Activated CD4-positive, CD25-positive, alpha-beta regulatory T cell (primary cell): ENCODE data around the gene HS2ST1.

Experiments used
- DNase-seq, 4 experiments: peaks; one replicate each; lab custom pipeline; 2025; lab: John Stamatoyannopoulos, UW

The HS2ST1 gene

DNA sequence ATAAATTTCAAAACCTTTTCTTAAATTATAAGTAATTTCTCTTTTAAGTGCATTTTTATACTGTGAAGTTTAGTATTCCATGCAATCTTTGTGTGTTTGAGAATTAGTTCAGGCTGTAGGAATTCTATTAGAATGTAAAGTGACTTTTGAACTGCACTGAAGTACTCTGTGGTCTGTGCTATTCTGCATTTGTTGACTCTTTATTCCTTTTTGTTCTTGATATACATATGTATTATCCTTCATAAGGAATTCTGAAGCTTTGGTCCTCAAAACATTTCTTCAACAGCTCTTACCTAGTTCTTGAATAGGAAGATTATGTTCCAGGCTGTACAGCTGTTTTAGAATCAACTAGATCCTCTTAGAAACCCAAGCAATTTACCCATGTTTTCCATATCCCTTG is 158.0 kb downstream of the HS2ST1 start:
- no peak for DNase-seq

GRCh38 chr1:87072904-87073303 is 158.5 kb downstream of the HS2ST1 start:
- DNase-seq, result no peak

DNA sequence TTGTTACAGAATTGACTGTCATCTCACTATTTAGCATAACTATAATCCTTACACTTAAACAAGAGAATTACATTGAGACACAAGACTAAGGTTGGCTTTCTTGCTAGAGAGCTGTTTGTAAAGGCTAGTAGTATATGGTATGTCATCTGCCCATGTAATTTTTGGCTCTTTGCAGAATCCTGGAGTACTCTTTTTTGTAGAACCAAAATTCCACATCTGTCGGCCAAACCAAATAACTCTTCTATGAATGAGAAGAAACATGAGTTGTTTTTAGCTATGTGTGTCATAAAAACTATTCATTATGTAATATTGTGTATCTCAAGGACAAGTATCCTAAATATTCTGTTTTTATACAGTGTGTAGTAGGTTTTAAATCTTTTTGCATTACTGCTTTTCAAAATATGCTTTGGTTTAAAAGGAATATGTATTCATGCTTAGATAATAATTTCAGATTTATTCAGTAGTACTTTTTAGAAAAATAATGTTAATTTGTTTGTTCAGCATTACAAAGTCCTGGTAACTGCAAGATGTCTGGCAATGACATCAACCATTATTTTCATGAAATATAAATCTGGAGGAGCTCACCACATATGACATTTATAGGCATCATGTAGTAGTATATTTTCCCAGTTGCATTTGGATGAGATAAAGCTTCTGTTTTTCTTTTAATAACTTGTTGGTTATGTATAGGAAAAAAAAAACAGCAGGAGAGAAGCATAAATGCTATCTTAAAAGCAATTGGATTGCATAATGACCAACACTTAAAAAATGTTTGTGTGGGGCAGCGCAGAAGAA is 159.8 kb downstream of the HS2ST1 start:
- no peak for DNase-seq

DNA sequence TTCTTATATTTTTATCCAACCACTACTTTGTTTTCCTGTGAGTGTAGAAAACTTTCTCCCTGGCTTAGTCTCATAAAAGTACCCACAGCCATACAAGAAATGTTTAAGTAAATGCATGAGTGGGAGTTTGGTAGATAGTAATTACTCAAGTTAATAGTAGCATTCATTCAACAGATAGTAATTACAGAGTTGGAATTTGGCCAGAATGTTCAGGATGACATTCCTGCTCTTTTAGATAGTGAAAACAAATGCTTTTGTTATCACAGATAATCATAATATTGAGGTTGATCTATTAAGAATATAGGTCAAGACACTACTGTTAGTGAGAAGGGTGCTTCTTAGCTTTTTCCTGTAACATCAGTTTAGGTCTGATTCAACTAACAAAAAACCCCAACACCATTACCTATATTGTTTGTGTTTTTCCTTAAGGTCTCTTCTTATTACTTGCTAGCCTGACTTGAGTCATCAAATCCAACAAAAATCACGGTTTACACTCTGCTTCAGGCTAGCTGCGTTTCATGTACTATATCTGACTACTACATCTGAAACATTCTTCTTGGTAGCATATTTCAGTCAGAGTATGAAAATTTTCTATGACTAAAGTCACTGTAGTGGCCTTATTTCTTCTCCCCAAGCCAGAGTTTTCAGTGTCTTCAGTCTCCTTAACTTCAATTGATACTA is 163.7 kb downstream of the HS2ST1 start:
- DNase-seq, result no peak

- no peak for DNase-seq
Measured at GRCh38 chr1:87084244-87084836, 169.9 kb downstream of the HS2ST1 start.

- DNase-seq, result no peak
Measured at GRCh38 chr1:87086120-87086519, 171.7 kb downstream of the HS2ST1 start.

GRCh38 chr1:87089070-87089736 is 174.8 kb downstream of the HS2ST1 start:
- no peak for DNase-seq

DNA sequence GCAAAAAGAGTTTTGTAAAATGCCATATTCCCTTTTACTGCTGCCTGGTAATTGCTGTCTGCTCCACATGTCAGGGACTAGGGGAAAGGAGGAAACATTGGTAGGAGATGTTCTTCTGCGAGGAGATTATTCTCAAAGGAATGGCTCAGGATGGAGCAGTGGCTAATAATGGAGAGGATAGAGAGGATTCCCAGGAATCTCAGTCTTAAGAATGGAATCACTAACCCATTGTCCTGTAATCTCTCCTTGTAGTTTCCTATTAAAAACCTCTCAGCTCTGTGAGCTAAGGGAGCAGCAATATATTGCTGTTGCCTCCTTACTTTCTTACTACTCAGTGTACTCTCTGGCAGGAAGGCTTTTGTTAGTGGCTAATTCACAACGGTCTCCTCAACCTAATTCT is 175.4 kb downstream of the HS2ST1 start:
- DNase-seq, result no peak

DNA sequence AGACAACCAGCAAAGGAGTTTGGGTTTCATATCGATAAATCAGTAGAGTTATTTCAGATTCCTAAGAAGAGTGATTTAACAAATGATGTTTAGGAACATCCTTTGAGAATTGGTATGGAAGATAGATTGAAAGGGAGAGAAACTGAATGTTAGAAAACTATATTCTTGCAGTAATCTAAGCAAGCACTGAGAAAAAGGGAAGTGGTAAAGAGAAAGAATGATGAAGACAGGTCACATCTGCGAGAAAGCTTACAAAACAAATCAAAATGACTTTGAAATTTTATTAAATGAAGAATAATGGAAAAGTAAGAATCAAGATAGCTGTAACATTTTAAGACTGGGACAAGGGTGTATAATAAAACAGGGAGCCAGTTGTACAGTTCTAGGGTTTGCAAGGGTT is 177.0 kb downstream of the HS2ST1 start:
- no peak for DNase-seq

GRCh38 chr1:87092846-87093245 is 178.4 kb downstream of the HS2ST1 start:
- no peak for DNase-seq

GRCh38 chr1:87093286-87093685 is 178.9 kb downstream of the HS2ST1 start:
- DNase-seq, result no peak

DNA sequence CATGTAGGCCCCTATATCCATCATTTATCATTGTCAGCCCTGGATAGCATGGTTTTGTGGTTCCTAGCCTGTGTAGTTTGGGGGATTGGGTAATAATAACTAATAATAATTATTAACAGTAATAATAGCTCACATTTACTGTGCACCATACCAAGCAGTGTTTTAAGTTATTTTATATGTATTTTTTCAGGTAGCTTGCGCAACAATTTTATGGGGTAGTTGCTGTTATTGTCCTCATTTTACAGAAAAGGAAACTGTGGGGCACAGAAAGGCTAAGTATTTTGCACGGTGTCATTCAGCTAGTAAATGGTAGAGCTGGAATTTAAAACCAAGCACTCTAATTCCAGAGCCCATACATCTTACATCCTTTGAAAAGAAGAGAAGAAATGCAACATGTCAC is 179.8 kb downstream of the HS2ST1 start:
- DNase-seq, result no peak

DNA sequence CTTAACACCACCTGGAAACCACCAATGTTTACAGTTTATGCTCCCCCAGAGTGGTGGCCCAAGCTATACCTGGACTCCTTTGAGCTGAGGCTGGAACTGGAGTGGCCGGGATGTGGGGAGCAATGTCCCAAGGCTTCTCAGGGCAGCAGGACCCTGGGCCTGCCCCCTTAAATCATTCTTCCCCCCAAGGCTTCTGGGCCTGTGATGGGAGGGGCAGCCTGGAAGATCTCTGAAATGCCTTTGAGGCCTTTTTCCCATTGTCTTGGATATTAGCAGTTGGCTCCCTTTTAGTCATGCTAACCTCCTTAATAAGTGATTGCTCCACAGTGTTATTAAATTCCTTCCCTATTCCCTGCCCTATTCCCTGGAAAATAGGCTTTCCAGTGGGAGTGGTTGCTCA is 185.8 kb downstream of the HS2ST1 start:
- DNase-seq, result no peak

DNA sequence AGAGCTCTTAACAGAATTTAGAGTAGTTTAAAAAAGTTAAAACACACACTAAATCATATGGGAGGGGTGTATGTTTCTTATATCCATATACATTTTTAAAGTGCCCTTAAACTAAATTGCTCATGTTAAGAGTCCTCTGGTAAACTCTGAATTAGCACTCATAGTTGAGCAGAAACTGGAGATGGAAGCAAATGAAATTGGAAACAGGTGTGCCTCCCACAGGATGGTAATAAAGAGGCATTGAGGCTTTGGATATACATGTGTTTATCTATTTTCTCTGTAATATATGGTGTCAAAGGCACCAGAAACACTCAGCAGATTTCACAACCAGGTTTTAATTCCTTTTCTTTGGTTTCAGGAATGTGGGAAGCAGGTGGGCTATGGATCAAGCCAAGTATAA is 188.6 kb downstream of the HS2ST1 start:
- DNase-seq, result no peak

DNA sequence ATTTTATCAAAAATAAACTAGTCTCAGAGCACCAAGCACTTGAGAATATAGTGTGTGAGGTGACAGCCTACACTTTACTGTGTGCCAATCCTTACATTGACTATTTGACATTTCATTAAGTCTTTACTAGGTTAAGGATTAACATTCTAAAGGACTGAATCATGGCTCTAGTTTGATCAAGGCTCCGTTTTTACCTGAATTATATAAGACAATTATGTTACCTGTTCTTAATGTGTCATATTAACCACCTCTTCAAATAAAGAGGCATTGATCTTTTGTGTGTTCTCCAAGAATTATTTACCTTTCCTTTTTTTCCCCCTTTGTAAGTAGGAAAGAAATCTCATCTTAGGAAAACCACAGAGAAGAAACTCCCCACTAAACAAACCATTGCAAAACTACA is 189.7 kb downstream of the HS2ST1 start:
- DNase-seq, result no peak

DNA sequence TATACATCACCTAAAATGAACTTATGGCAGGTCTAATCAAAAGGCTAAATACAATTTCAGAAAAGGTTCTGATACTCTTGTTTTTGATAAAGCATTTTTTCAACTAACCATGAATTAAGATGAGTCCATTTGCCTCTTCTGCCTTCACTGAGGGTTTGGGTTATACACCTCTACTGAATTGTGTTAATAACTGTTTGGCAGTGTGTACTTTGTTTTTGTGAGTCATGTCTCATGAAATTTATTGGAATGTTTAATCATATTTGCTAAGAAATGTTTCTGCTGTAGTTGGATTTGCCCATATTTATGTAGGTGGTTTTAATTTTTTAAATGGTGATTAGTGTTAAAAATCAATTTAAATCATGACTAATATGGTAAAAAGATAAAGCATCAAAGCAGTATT is 190.5 kb downstream of the HS2ST1 start:
- no peak for DNase-seq

DNA sequence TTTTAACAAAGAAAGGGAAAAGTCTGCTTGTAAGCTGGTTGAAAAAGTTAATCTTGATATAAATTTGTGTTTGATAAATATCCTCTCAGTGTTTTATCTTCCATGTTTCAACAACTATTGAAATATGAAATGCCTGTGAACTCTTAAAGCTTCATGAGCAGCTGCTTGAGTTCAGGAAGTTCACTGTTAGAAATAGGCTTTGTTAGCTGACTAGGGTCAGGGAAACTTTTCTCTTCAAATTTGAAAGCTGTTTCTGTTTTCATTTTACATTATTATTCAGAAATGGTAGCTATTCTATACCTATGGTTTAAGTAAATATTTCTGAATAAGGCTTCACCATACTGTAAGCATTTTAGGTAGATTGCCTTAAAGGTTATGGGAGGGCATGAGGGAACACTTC is 191.7 kb downstream of the HS2ST1 start:
- no peak for DNase-seq

DNA sequence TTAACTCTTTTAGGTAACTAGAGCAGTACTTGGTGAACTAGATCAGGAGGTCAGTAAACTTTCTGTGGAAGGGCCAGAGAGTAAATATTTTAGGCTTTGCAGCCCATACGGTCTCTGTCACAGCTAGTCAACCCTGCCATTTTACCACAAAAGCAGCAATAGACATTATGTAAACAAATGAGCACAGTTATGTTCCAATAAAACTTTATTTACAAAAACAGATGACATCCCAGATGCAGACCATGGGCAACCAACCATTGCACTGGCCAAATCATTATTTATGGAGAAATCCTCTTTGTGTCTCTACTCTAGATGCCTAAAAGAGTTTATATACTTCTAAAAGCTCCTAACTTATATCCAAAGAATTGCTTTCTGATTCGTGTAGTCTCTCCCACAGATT is 192.4 kb downstream of the HS2ST1 start:
- no peak for DNase-seq

DNA sequence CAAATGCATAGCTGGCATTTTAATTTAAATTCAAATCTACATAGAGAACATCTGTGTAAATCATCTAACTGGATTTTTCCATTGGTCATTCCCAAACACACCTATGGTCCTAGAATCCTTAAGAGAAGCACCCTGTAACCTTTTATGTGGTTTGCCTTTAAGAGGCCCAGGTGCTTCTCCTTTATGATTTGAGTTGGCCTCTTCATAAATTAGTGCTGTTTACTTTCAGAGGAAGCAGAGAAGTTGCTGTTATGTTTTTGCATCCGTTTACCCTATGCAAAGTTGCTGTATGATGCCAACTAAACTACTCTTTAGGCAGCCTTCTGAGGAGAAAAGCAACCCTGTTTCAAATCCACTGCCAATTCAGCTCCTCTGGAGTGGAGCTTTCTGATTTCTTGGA is 193.8 kb downstream of the HS2ST1 start:
- DNase-seq, result no peak

- no peak for DNase-seq
Measured at GRCh38 chr1:87108814-87109411, 194.5 kb downstream of the HS2ST1 start.

DNA sequence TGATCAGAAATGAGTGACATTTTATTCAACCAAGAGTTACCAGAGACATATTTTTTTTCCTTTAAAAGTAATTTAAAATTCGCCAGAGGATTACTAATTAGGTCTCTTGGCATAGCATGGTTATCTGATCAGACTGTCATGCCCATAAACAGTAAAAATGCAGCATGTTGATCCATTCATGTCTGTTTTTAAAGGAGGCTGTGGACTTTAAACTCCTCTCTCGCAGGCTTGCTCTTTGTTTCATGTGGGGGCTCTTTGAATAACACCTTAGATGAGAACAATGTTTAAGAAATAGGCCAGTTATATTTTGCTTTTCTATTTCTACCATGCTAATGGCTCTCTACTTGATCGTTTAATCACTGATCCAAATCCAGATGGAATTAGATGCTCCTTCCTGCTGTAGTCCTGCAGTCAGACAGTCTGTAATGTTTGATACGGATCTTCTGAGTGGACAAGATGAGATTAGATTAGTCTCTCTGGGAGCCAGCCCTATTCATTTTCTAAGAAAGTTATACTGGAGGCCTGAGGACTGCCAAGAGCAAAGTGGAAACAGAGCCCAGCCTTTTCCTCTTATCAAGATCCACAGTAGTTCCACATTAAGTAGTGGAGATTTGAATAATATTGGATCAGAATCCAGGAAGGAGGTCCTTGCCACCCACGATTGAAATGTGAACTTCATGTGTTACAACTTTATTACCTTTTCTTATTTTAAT is 197.4 kb downstream of the HS2ST1 start:
- no peak for DNase-seq

DNA sequence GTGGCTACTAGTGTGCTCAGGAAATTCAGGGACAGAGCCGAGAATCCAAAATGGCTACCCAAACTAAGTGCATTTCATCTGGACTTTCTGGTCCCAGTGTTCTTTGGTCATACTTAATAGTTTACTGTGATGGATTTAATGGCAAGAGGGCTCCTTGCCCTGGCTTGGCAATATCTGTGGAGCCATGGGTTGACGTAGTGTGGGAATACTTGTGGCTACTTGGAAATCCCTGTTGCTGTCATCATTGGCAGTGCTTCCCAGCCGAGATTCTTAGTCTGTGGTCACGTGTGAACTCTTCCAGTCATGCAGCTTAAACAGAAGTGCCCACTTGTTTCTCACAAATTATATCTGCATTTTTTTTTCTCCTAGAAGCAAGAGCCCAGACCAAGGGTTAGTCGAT is 198.9 kb downstream of the HS2ST1 start:
- no peak for DNase-seq
